Kidney (tissue), 14 donors: ENCODE data around the gene ADGRV1. TPM values are rescaled to one million over a fixed set of nuclear protein-coding genes. Genes with fewer than 3 reads are reported as not detected.
A peak's percentile ranks its signal among the peaks of the same experiment; 100 is the strongest.

Experiments used
- DNase-seq, 5 donors: peaks; one replicate each; pipeline ENCODE4 v3.0.0-alpha.2; 2013 to 2020
- FAIRE-seq: peaks from 2 replicates; lab custom pipeline; 2012; peaks lifted over from hg19 to GRCh38; lab: Jason Lieb, UNC
- H3K27ac ChIP-seq, 2 donors: one replicate each; pipeline ENCODE4 v1.7.0; 2013; ENCODE audit warnings: low read depth in 2 of 2, low read length in 2 of 2, inconsistent platforms in 1 of 2
- H3K27me3 ChIP-seq: one replicate; pipeline ENCODE4 v1.7.1; 2013; ENCODE audit warnings: low read length, inconsistent platforms; ENCODE audit not compliant: control insufficient read depth, insufficient read depth
- H3K36me3 ChIP-seq, 3 donors: one replicate each; pipeline versions ENCODE4 v1.7.0 to v1.7.1; 2013; ENCODE audit warnings: low read length in 3 of 3, control low read depth in 1 of 3, inconsistent platforms in 1 of 3; ENCODE audit not compliant: insufficient read depth in 3 of 3, control insufficient read depth in 2 of 3
- H3K4me1 ChIP-seq, 3 donors: one replicate each; pipeline versions ENCODE4 v1.7.0 to v1.7.1; 2013; ENCODE audit warnings: low read length in 3 of 3, inconsistent platforms in 1 of 3, low read depth in 1 of 3; ENCODE audit not compliant: control insufficient read depth in 2 of 3, insufficient read depth in 2 of 3
- H3K4me3 ChIP-seq, 3 donors: one replicate each; pipeline versions ENCODE4 v1.7.0 to v1.8.1; 2013; ENCODE audit warnings: low read length in 3 of 3, control low read depth in 1 of 3, inconsistent platforms in 1 of 3
- H3K9ac ChIP-seq, 3 donors: one replicate each; pipeline versions ENCODE4 v1.7.0 to v1.7.1; 2013; ENCODE audit warnings: low read length in 3 of 3, control low read depth in 1 of 3, inconsistent platforms in 1 of 3
- H3K9me3 ChIP-seq, 3 donors: one replicate each; pipeline versions ENCODE4 v1.7.0 to v1.7.1; 2013; ENCODE audit warnings: low read length in 3 of 3, control low read depth in 1 of 3, inconsistent platforms in 1 of 3; ENCODE audit not compliant: control insufficient read depth in 2 of 3, insufficient read depth in 1 of 3
- intact Hi-C: fragments of 100-400 bp; cut with DNase I; formaldehyde crosslinking; loops from one replicate; pipeline ENCODE4 v1.11.1; 2022
- polyA plus RNA-seq: library from polyadenylated mRNA; stranded (reverse); fragments of 350-450 nt; fragmentation: Illumina TruSeq; extraction: RNeasy Lipid Tissue Mini Kit (QIAGEN cat#74804); gene quantifications from one replicate; pipeline ENCODE4 v1.2.3, GENCODE V29; 2014; ENCODE audit warnings: low read depth, low replicate concordance; ENCODE audit not compliant: insufficient read depth
- total RNA-seq: library from RNA; stranded (reverse); fragmentation: NEBNext Ultra II Directional; extraction: Animal tissue kit (Norgen Biotek cat#: 25700); gene quantifications from one replicate; pipeline ENCODE4 v1.2.1, GENCODE V29; 2021
- TF ChIP-seq, protein P1 (sequence below): IDR thresholded peaks from 3 replicates; pipeline ENCODE4 v1.5.1; 2012; ENCODE audit warnings: mild to moderate bottlenecking, moderate library complexity, borderline replicate concordance; ENCODE audit not compliant: insufficient read depth; ENCODE audit errors: extremely low read depth
- donor health status: control.
- donor health status: control.
- donor health status: control.
- donor health status: control.
- donor health status: control.
- donor health status: DM: yes; HTN: yes; CAD: no.
- donor health status: Normal renal cell carcinoma (clear cell type).

Gene ADGRV1
- total and polyA plus RNA-seq, 2 donors from 2014 or later: 7.0 to 7.3 TPM

DNA sequence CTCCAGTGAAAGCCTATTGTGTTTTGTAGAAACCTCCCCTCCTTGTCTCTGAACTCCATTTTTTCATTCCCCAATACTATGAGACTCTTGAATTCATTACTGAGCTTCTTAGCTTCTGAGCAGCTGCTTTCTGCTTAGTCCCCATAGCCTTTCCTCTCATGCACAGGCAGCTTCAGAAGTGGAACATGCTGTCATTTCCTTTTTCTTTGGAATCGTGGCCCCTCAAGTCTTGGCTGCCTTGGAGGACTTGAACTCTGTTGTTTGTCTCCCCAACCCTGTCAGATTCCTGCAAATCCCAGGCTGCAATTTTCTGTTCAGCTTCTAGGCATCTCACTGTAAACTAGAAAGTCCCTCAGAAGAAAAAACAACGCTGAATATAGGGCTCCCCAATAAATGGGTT is 556.1 kb downstream of the ADGRV1 start:
- H3K27ac ChIP-seq: no peak overlapping the region
- TF ChIP-seq, protein P1, sequence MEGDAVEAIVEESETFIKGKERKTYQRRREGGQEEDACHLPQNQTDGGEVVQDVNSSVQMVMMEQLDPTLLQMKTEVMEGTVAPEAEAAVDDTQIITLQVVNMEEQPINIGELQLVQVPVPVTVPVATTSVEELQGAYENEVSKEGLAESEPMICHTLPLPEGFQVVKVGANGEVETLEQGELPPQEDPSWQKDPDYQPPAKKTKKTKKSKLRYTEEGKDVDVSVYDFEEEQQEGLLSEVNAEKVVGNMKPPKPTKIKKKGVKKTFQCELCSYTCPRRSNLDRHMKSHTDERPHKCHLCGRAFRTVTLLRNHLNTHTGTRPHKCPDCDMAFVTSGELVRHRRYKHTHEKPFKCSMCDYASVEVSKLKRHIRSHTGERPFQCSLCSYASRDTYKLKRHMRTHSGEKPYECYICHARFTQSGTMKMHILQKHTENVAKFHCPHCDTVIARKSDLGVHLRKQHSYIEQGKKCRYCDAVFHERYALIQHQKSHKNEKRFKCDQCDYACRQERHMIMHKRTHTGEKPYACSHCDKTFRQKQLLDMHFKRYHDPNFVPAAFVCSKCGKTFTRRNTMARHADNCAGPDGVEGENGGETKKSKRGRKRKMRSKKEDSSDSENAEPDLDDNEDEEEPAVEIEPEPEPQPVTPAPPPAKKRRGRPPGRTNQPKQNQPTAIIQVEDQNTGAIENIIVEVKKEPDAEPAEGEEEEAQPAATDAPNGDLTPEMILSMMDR: no peak
- no peaks in the 10 kb centered on the region for H3K36me3 ChIP-seq
- no peak overlapping the region for H3K4me3 ChIP-seq
- intact Hi-C loops: no loop called here
- no peaks in the 10 kb centered on the region for H3K9me3 ChIP-seq
- no peaks in the 10 kb centered on the region for H3K27me3 ChIP-seq
- peaks cover 0 to 8% (median 3%) of the 10 kb centered on the region in 3 donors for H3K4me1 ChIP-seq
- no peak overlapping the region for H3K9ac ChIP-seq
- peak in 2 of 5 donors; percentile 39 to 80 for DNase-seq
- FAIRE-seq: no peak

DNA sequence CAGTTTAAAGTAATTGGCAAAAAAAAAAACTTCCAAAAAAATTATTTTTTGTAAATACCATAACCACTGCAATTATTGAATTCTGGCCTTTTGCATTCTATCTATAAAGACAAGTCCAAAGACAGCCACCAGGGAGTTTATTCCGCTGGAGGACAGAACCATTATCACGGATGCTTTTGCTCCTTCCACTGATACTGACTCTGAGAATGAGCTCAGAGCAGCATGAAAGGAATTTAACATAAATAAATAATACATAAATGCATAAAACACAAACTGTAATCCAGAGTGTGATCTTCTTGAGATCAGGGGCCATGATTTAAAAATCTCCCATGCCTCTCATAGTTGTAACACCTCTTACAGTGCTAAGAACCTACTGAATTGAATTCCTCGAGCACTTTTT is 559.8 kb downstream of the ADGRV1 start:
- no peak for FAIRE-seq
- no peak overlapping the region for H3K4me3 ChIP-seq
- H3K9ac ChIP-seq: no peak overlapping the region
- no peaks in the 10 kb centered on the region for H3K9me3 ChIP-seq
- intact Hi-C loops: no loop called here
- DNase-seq: no peak
- no peaks in the 10 kb centered on the region for H3K27me3 ChIP-seq
- TF ChIP-seq, protein P1: no peak
- no peaks in the 10 kb centered on the region for H3K36me3 ChIP-seq
- H3K4me1 ChIP-seq: peaks cover 0 to 8% (median 6%) of the 10 kb centered on the region in 3 donors
- H3K27ac ChIP-seq: no peak overlapping the region

DNA sequence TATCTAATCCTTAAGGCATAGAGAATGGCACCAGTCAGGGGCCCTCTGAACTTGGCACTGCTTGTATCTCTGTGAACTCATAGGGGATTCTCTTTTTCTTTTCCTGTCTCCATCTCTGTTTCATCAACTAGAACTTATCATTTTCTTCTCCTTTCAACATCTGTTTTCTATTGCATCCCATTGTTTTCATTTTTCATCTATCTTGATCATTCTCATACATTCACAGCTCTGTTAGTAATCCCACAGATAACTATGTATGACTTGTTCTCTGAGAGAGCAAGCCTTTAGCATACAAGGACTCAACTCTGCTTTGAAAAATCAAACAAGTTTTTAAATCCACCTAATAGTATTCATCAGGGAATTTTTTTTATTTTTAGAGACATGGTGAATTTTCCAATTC is 560.2 kb downstream of the ADGRV1 start:
- intact Hi-C loops: no loop called here
- Histone ChIP-seq H3K27me3 (no peaks in the 10 kb centered on the region), H3K9me3 (no peaks in the 10 kb centered on the region), H3K36me3 (no peaks in the 10 kb centered on the region), H3K4me1 (peaks cover 0 to 8% (median 6%) of the 10 kb centered on the region in 3 donors), H3K9ac (no peak overlapping the region), H3K27ac (no peak overlapping the region), H3K4me3 (no peak overlapping the region)
- DNase-seq: no peak
- no peak for FAIRE-seq
- TF ChIP-seq, protein P1: no peak

GRCh38 chr5:91119217-91119616 is 560.6 kb downstream of the ADGRV1 start:
- Histone ChIP-seq H3K9me3 (no peaks in the 10 kb centered on the region), H3K9ac (no peak overlapping the region), H3K36me3 (no peaks in the 10 kb centered on the region), H3K4me3 (no peak overlapping the region), H3K27ac (no peak overlapping the region), H3K27me3 (no peaks in the 10 kb centered on the region), H3K4me1 (peaks cover 0 to 8% (median 6%) of the 10 kb centered on the region in 3 donors)
- TF ChIP-seq, protein P1: no peak
- DNase-seq: no peak
- intact Hi-C loops: no loop called here
- no peak for FAIRE-seq
